HCT116 (cell line): ENCODE data around the gene GNAS-AS1. TPM values are rescaled to one million over a fixed set of nuclear protein-coding genes. Genes with fewer than 3 reads are reported as not detected.

Source experiments
- ATAC-seq: fragments of 200-7000 bp; cut with Tn5 transposase; 2 replicates; pipeline ENCODE4 v1.9.1; 2020; ENCODE audit warnings: mild to moderate bottlenecking, moderate library complexity
- BruUV-seq: library from RNA; stranded (reverse); fragments of 400-500 nt; replicated peaks from 2 replicates; lab custom pipeline; 2021; lab: Mats Ljungman, UMichigan
- CTCF ChIA-PET: fragments of 300-600 bp; sonication (Branson Sonifier 250); formaldehyde crosslinking; loops from one replicate; lab custom pipeline; 2021; ENCODE audit warnings: antibody characterized with exemption; lab: Charles Lee
- POLR2A ChIA-PET: fragments of 300-600, 350-600 bp; sonication (Branson Sonifier 250); formaldehyde crosslinking; loops from one replicate; lab custom pipeline; 2021; ENCODE audit warnings: antibody characterized with exemption; lab: Charles Lee
- RAD21 ChIA-PET, 2 experiments: fragments of 300-600 bp; sonication (Branson Sonifier 250); formaldehyde crosslinking; loops; one replicate each; lab custom pipeline; 2023; ENCODE audit warnings: low total read pairs in 2 of 2; ENCODE audit not compliant: uncharacterized antibody in 2 of 2, unreplicated experiment in 2 of 2, low non-redundant PET in 1 of 2; lab: Charles Lee
- DNase-seq: peaks from one replicate; pipeline ENCODE4 v3.0.0-alpha.2; 2010; ENCODE audit warnings: low read depth, low spot score
- H2AFZ ChIP-seq: fragments of 200-600 bp; shearing (Covaris generic), sonication (generic); 2 replicates; pipeline ENCODE4 v1.6.1; 2017; ENCODE audit warnings: low read depth, mixed run types, mixed read lengths, antibody characterized with exemption, low read length; ENCODE audit not compliant: poor library complexity, severe bottlenecking
- H3K27ac ChIP-seq: 2 replicates; pipeline ENCODE4 v1.5.1; 2012; ENCODE audit warnings: low read depth, low read length
- H3K27me3 ChIP-seq: fragments of 200-600 bp; sonication (generic); 2 replicates; pipeline ENCODE4 v1.6.1; 2016; ENCODE audit warnings: mixed run types, low read length, mixed read lengths; ENCODE audit not compliant: insufficient read depth
- H3K36me3 ChIP-seq, 2 experiments: fragments of 200-500 bp in 1 of 2; fragments of 200-600 bp in 1 of 2; sonication (Bioruptor generic) in 1 of 2; sonication (generic) in 1 of 2; 2 replicates each; pipeline versions ENCODE4 v1.5.1 to v1.6.1; 2014 to 2016; ENCODE audit warnings: low read length in 2 of 2, inconsistent platforms in 1 of 2, mixed read lengths in 1 of 2, mixed run types in 1 of 2; ENCODE audit not compliant: insufficient read depth in 2 of 2, control insufficient read depth in 1 of 2
- H3K4me1 ChIP-seq, 2 experiments: fragments of 200-600 bp in 1 of 2; sonication (generic) in 1 of 2; 2 replicates each; pipeline versions ENCODE4 v1.5.1 to v1.6.1; 2012 to 2017; ENCODE audit warnings: low read length in 2 of 2, inconsistent platforms in 1 of 2, mild to moderate bottlenecking in 1 of 2, mixed read lengths in 1 of 2, mixed run types in 1 of 2, moderate library complexity in 1 of 2; ENCODE audit not compliant: insufficient read depth in 2 of 2, control insufficient read depth in 1 of 2
- H3K4me2 ChIP-seq: fragments of 200-600 bp; sonication (generic); 2 replicates; pipeline ENCODE4 v1.6.1; 2017; ENCODE audit warnings: mixed run types, low read length, mixed read lengths
- H3K4me3 ChIP-seq, 2 experiments: fragments of 200-600 bp in 1 of 2; sonication (generic) in 1 of 2; replicated peaks in 1 of 2; 2 replicates each; pipeline ENCODE4 v1.5.1; 2011 to 2016; ENCODE audit warnings: low read length in 2 of 2, control low read depth in 1 of 2, low read depth in 1 of 2, mild to moderate bottlenecking in 1 of 2, mixed read lengths in 1 of 2, mixed run types in 1 of 2
- H3K79me2 ChIP-seq: fragments of 200-600 bp; sonication (generic); 2 replicates; pipeline ENCODE4 v1.6.1; 2017; ENCODE audit warnings: mild to moderate bottlenecking, mixed run types, low read length, moderate library complexity, mixed read lengths; ENCODE audit not compliant: insufficient read depth
- H3K9ac ChIP-seq: fragments of 200-600 bp; sonication (generic); 2 replicates; pipeline ENCODE4 v1.6.1; 2016; ENCODE audit warnings: low read length, mixed read lengths
- H3K9me2 ChIP-seq: fragments of 200-600 bp; sonication (generic), shearing (Covaris generic); 2 replicates; pipeline ENCODE4 v1.6.1; 2017; ENCODE audit warnings: mixed run types, mild to moderate bottlenecking, moderate library complexity; ENCODE audit not compliant: insufficient read depth
- H3K9me3 ChIP-seq, 2 experiments: fragments of 200-500 bp in 1 of 2; fragments of 200-600 bp in 1 of 2; sonication (Bioruptor generic) in 1 of 2; sonication (generic) in 1 of 2; 2 replicates each; pipeline ENCODE4 v1.6.1; 2014 to 2017; ENCODE audit warnings: low read length in 2 of 2, mixed read lengths in 2 of 2, inconsistent platforms in 1 of 2, low read depth in 1 of 2, mild to moderate bottlenecking in 1 of 2, mixed run types in 1 of 2, moderate library complexity in 1 of 2; ENCODE audit not compliant: control insufficient read depth in 1 of 2, insufficient read depth in 1 of 2
- H4K20me1 ChIP-seq: fragments of 200-600 bp; sonication (generic), shearing (Covaris generic); 2 replicates; pipeline ENCODE4 v1.6.1; 2017; ENCODE audit warnings: mixed run types, mild to moderate bottlenecking, moderate library complexity; ENCODE audit not compliant: insufficient read depth
- CBX3 ChIP-seq: IDR thresholded peaks from 2 replicates; pipeline ENCODE4 v1.6.1; 2012; ENCODE audit warnings: low read depth
- EGR1 ChIP-seq: IDR thresholded peaks from 2 replicates; pipeline ENCODE4 v1.6.1; 2012; ENCODE audit warnings: low read depth
- EZH2 ChIP-seq: fragments of 200-600 bp; sonication (generic); IDR thresholded peaks from 2 replicates; pipeline ENCODE4 v1.6.1; 2017; ENCODE audit warnings: antibody characterized with exemption, mixed run types
- EZH2phosphoT487 ChIP-seq: fragments of 200-600 bp; IDR thresholded peaks from 2 replicates; pipeline ENCODE4 v1.6.1; 2018; ENCODE audit warnings: antibody characterized with exemption, borderline replicate concordance
- JUND ChIP-seq: IDR thresholded peaks from 2 replicates; pipeline ENCODE4 v1.6.1; 2012
- RAD21 ChIP-seq: IDR thresholded peaks from 2 replicates; pipeline ENCODE4 v1.6.1; 2012; ENCODE audit warnings: low read depth, mild to moderate bottlenecking
- REST ChIP-seq: IDR thresholded peaks from 2 replicates; pipeline ENCODE4 v1.6.1; 2012; ENCODE audit warnings: low read depth
- SIN3A ChIP-seq: IDR thresholded peaks from 2 replicates; pipeline ENCODE4 v1.6.1; 2012; ENCODE audit warnings: low read depth
- SP1 ChIP-seq: IDR thresholded peaks from 2 replicates; pipeline ENCODE4 v1.6.1; 2012; ENCODE audit warnings: low read depth
- ZFX ChIP-seq: fragments of 450-650 bp; IDR thresholded peaks from 2 replicates; pipeline ENCODE4 v1.6.1; 2017
- intact Hi-C: fragments of 100-400 bp; cut with micrococcal nuclease; formaldehyde crosslinking; loops from 2 replicates; pipeline ENCODE4 v1.10.0; 2022
- total RNA-seq: library from RNA; stranded (reverse); gene quantifications from one replicate; pipeline ENCODE4 v1.2.1, GENCODE V29; 2021; ENCODE audit not compliant: unreplicated experiment
- TF ChIP-seq, protein P1 (sequence below): IDR thresholded peaks from 2 replicates; pipeline ENCODE4 v1.6.1; 2012
- TF ChIP-seq, protein P2 (sequence below), 3 experiments: fragments of 200-600 bp in 1 of 3; sonication (generic) in 1 of 3; IDR thresholded peaks in 2 of 3; conservative IDR thresholded peaks in 1 of 3; 2 replicates each; pipeline ENCODE4 v1.5.1; 2012 to 2017; ENCODE audit warnings: low read depth in 2 of 3, low read length in 2 of 3, antibody characterized with exemption in 1 of 3, borderline replicate concordance in 1 of 3, control low read depth in 1 of 3, mild to moderate bottlenecking in 1 of 3, mixed read lengths in 1 of 3, mixed run types in 1 of 3, moderate library complexity in 1 of 3; ENCODE audit not compliant: insufficient read depth in 1 of 3

Gene GNAS-AS1
- total RNA-seq, 1 experiment from 2014 or later = not detected

DNA sequence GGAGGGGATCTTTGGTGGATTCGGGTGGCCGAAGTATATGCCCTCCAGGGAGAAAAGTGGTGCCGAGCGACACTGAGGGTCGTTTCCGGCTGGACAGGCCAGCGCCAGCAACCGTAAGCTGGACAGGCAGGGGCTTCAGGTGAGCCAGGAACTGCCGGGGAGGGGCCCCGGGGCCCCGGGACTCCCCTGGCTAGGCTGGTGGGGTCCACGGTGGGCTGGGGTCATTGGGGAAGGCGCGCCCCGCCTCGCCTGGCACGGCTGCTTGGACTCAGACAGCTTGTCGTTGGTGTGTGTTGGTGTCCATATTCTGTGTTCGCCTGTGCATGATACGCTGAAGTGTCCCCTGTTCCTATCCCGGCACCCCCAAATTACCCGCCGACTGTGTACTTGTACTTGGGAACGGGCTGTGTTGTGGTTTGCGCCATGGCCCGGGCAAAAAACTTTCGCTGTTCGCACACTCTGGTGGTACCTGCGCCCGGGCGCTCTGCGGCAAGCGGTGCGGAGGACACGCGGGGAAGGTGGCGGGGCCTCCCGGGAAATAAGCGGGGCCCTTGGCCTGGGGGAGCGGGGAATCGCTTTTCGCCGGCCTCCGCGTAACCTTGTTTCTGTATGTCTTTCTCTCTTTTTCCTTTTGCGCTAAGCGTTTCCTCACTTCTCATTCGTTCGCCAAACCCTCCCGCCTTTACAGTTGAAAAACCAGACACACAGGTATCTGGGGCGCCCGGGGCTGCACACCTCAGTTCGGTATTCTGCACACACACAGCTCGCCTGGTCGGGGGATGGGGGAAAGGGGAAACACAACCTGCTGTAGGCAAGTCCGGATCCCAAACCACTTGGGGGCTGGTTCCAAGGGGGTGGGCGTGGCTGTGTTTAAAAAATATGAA lies 5.0 kb upstream of the GNAS-AS1 start:
- DNase-seq (no peak), ATAC-seq (no peak)
- RAD21 ChIA-PET = no interaction called here
- Histone ChIP-seq H3K4me1 (no peaks in the 10 kb centered on the region), H3K4me3 (no peak overlapping the region), H3K79me2 (no peaks in the 10 kb centered on the region), H3K9me2 (no peaks in the 10 kb centered on the region), H3K9ac (no peak overlapping the region), H3K27ac (no peak overlapping the region), H3K27me3 (peaks cover 4% of the 10 kb centered on the region; the same call in 1 of the 2 replicates), H3K9me3 (no peaks in the 10 kb centered on the region), H2AFZ (no peak overlapping the region), H3K4me2 (no peak overlapping the region), H3K36me3 (no peaks in the 10 kb centered on the region), H4K20me1 (no peaks in the 10 kb centered on the region)
- POLR2A ChIA-PET = no interaction called here
- CTCF ChIA-PET = no interaction called here
- TF ChIP-seq, protein P1, sequence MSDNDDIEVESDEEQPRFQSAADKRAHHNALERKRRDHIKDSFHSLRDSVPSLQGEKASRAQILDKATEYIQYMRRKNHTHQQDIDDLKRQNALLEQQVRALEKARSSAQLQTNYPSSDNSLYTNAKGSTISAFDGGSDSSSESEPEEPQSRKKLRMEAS = no peak
- TF ChIP-seq EGR1 = no peak
- TF ChIP-seq SIN3A = no peak
- no peak for TF ChIP-seq SP1
- no peak for TF ChIP-seq EZH2
- TF ChIP-seq ZFX = no peak
- no peak for TF ChIP-seq REST
- TF ChIP-seq EZH2phosphoT487 = no peak
- TF ChIP-seq CBX3 = no peak
- TF ChIP-seq RAD21 = no peak
- TF ChIP-seq, protein P2, sequence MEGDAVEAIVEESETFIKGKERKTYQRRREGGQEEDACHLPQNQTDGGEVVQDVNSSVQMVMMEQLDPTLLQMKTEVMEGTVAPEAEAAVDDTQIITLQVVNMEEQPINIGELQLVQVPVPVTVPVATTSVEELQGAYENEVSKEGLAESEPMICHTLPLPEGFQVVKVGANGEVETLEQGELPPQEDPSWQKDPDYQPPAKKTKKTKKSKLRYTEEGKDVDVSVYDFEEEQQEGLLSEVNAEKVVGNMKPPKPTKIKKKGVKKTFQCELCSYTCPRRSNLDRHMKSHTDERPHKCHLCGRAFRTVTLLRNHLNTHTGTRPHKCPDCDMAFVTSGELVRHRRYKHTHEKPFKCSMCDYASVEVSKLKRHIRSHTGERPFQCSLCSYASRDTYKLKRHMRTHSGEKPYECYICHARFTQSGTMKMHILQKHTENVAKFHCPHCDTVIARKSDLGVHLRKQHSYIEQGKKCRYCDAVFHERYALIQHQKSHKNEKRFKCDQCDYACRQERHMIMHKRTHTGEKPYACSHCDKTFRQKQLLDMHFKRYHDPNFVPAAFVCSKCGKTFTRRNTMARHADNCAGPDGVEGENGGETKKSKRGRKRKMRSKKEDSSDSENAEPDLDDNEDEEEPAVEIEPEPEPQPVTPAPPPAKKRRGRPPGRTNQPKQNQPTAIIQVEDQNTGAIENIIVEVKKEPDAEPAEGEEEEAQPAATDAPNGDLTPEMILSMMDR (IDR thresholded peaks at IDR 0.05 in 2 of 3, conservative IDR thresholded peaks at IDR 0.05 in 1 of 3; ENCODE audit: borderline replicate concordance in 1 of 3, insufficient read depth in 1 of 3, low read depth in 2 of 3, low read length in 2 of 3) = no peak
- no peak for TF ChIP-seq JUND
- no TSS peak for BruUV-seq
- intact Hi-C loops = no loop called here
